K562 (cell line): ENCODE data around the gene CHM. TPM values are rescaled to one million over a fixed set of nuclear protein-coding genes. Genes with fewer than 3 reads are reported as not detected.

Source experiments
- ATAC-seq: fragments of 200-7000 bp; cut with Tn5 transposase; 3 replicates; pipeline ENCODE4 v1.9.1; 2020; ENCODE audit warnings: moderate library complexity
- BruUV-seq: library from RNA; stranded (reverse); fragments of 400-500 nt; replicated peaks from 2 replicates; lab custom pipeline; 2021; lab: Mats Ljungman, UMichigan
- CTCF ChIA-PET: fragments of 300-600 bp; formaldehyde crosslinking; extraction: SDS; loops from one replicate; lab custom pipeline; 2021; ENCODE audit warnings: low intra/inter-chr PET ratio; lab: Yijun Ruan, JAX
- POLR2A ChIA-PET: fragments of 300-600, 350-650 bp; sonication (Branson Sonifier 250); formaldehyde crosslinking; extraction: SDS; loops from one replicate; lab custom pipeline; 2021; ENCODE audit warnings: antibody characterized with exemption, inconsistent platforms; lab: Yijun Ruan, JAX
- DNase-seq, 4 experiments: peaks; one replicate each; pipeline versions ENCODE4 v3.0.0 to v3.0.0-alpha.2; 2011 to 2018; ENCODE audit warnings: low spot score in 3 of 4, mixed read lengths in 3 of 4; ENCODE audit errors: extremely low read depth in 1 of 4
- FAIRE-seq: peaks from 2 replicates; lab custom pipeline; 2011; peaks lifted over from hg19 to GRCh38; lab: Jason Lieb, UNC
- H2AFZ ChIP-seq: 2 replicates; pipeline ENCODE4 v1.6.0; 2011; ENCODE audit warnings: low read depth, low read length, control low read depth, inconsistent platforms
- H3K27ac ChIP-seq: fragments of 200-600 bp; 3 replicates; pipeline ENCODE4 v1.8.0; 2011; ENCODE audit warnings: low read depth, mild to moderate bottlenecking, control low read depth, inconsistent platforms, low read length, moderate library complexity, mixed read lengths; ENCODE audit errors: extremely low read depth
- H3K27me3 ChIP-seq, 2 experiments: fragments of 300-600 bp in 1 of 2; 2 replicates in 1 of 2; 3 replicates in 1 of 2; pipeline versions ENCODE4 v1.6.0 to v1.8.0; 2011; ENCODE audit warnings: inconsistent platforms in 2 of 2, low read length in 2 of 2, mild to moderate bottlenecking in 1 of 2, mixed read lengths in 1 of 2, moderate library complexity in 1 of 2; ENCODE audit not compliant: control insufficient read depth in 2 of 2, insufficient read depth in 2 of 2
- H3K36me3 ChIP-seq: fragments of 300-600 bp; 3 replicates; pipeline ENCODE4 v1.8.0; 2011; ENCODE audit warnings: mild to moderate bottlenecking, low read length, inconsistent platforms; ENCODE audit not compliant: control insufficient read depth, insufficient read depth
- H3K4me1 ChIP-seq, 2 experiments: fragments of 200-600 bp in 1 of 2; replicated peaks in 1 of 2; 2 replicates in 1 of 2; 3 replicates in 1 of 2; pipeline versions ENCODE4 v1.5.1 to v1.8.0; 2011; ENCODE audit warnings: inconsistent platforms in 2 of 2, low read length in 2 of 2, mild to moderate bottlenecking in 1 of 2, mixed read lengths in 1 of 2, moderate library complexity in 1 of 2; ENCODE audit not compliant: control insufficient read depth in 2 of 2, insufficient read depth in 2 of 2
- H3K4me2 ChIP-seq: 2 replicates; pipeline ENCODE4 v1.6.1; 2011; ENCODE audit warnings: low read length, control low read depth, inconsistent platforms, mixed read lengths; ENCODE audit not compliant: insufficient read depth
- H3K4me3 ChIP-seq: fragments of 200-600 bp; sonication (generic), shearing (Covaris generic); 2 replicates; pipeline ENCODE4 v1.5.1; 2016; ENCODE audit warnings: control low read depth, inconsistent platforms
- H3K79me2 ChIP-seq: fragments of 200-600 bp; 3 replicates; pipeline ENCODE4 v1.8.0; 2011; ENCODE audit warnings: low read length, inconsistent platforms; ENCODE audit not compliant: control insufficient read depth, insufficient read depth
- H3K9ac ChIP-seq, 2 experiments: 2 replicates each; pipeline versions ENCODE4 v1.6.0 to v1.6.1; 2011; ENCODE audit warnings: low read depth in 2 of 2, low read length in 2 of 2, control low read depth in 1 of 2, inconsistent platforms in 1 of 2, mild to moderate bottlenecking in 1 of 2, mixed read lengths in 1 of 2; ENCODE audit not compliant: insufficient read depth in 1 of 2
- H3K9me1 ChIP-seq: one replicate; pipeline ENCODE4 v1.6.0; 2011; ENCODE audit warnings: inconsistent platforms, mild to moderate bottlenecking, low read length, moderate library complexity; ENCODE audit not compliant: control insufficient read depth, insufficient read depth
- H3K9me3 ChIP-seq: replicated peaks from 2 replicates; pipeline ENCODE4 v1.5.1; 2011; ENCODE audit warnings: low read depth, low read length, inconsistent platforms; ENCODE audit not compliant: control insufficient read depth, insufficient read depth
- H4K20me1 ChIP-seq: replicated peaks from 2 replicates; pipeline ENCODE4 v1.6.1; 2011; ENCODE audit warnings: low read length, inconsistent platforms, mixed read lengths; ENCODE audit not compliant: control insufficient read depth, insufficient read depth
- E2F5 ChIP-seq: sonication (generic); formaldehyde crosslinking; IDR thresholded peaks from 2 replicates; pipeline ENCODE4 v1.8.0; 2022; ENCODE audit warnings: mild to moderate bottlenecking, missing genetic modification reagents
- FOXP4 ChIP-seq: sonication (generic); formaldehyde crosslinking; IDR thresholded peaks from 2 replicates; pipeline ENCODE4 v1.8.0; 2022; ENCODE audit warnings: mild to moderate bottlenecking, missing genetic modification reagents, borderline replicate concordance
- GTF2B ChIP-seq: IDR thresholded peaks from 2 replicates; pipeline ENCODE4 v1.6.1; 2011; ENCODE audit not compliant: insufficient read length; ENCODE audit errors: extremely low read depth
- HMG20A ChIP-seq: fragments of 450-650 bp; formaldehyde crosslinking; conservative IDR thresholded peaks from 2 replicates; pipeline ENCODE4 v1.4.0; 2020; ENCODE audit warnings: mild to moderate bottlenecking, mixed read lengths
- HNRNPK ChIP-seq: fragments of 200-400 bp; formaldehyde crosslinking; IDR thresholded peaks from one replicate; pipeline ENCODE4 v1.6.1; 2018; ENCODE audit warnings: mild to moderate bottlenecking, low read depth, low read length; ENCODE audit not compliant: poor library complexity, severe bottlenecking
- L3MBTL2 ChIP-seq: fragments of 450-650 bp; IDR thresholded peaks from 2 replicates; pipeline ENCODE4 v1.6.1; 2016; ENCODE audit warnings: mild to moderate bottlenecking, moderate library complexity
- PATZ1 ChIP-seq: fragments of 250-450 bp; sonication (Bioruptor Pico); IDR thresholded peaks from 2 replicates; pipeline ENCODE4 v1.5.0; 2020; ENCODE audit warnings: mild to moderate bottlenecking, borderline replicate concordance
- PHF21A ChIP-seq: fragments of 450-650 bp; IDR thresholded peaks from 2 replicates; pipeline ENCODE4 v1.6.1; 2017; ENCODE audit warnings: low read depth, borderline replicate concordance
- POLR2AphosphoS5 ChIP-seq: IDR thresholded peaks from 2 replicates; pipeline ENCODE4 v1.6.1; 2011; ENCODE audit warnings: mild to moderate bottlenecking, low read depth, low read length, moderate library complexity; ENCODE audit not compliant: control insufficient read depth, insufficient read depth
- SPI1 ChIP-seq: IDR thresholded peaks from 2 replicates; pipeline ENCODE4 v1.6.1; 2011; ENCODE audit warnings: low read depth, low read length, control low read depth, borderline replicate concordance
- SRSF3 ChIP-seq: fragments of 200-400 bp; formaldehyde crosslinking; IDR thresholded peaks from 2 replicates; pipeline ENCODE4 v1.6.1; 2016; ENCODE audit warnings: mild to moderate bottlenecking, low read length, moderate library complexity; ENCODE audit not compliant: insufficient read depth
- TRIM28 ChIP-seq: fragments of 450-650 bp; IDR thresholded peaks from 2 replicates; pipeline ENCODE4 v1.6.1; 2017
- ZBTB9 ChIP-seq: fragments of 450-650 bp; formaldehyde crosslinking; IDR thresholded peaks from 2 replicates; pipeline ENCODE4 v1.4.0; 2020; ENCODE audit warnings: mild to moderate bottlenecking, moderate library complexity
- ZC3H8 ChIP-seq: fragments of 450-650 bp; IDR thresholded peaks from 2 replicates; pipeline ENCODE4 v1.6.1; 2017
- ZNF282 ChIP-seq: sonication (generic); formaldehyde crosslinking; IDR thresholded peaks from 2 replicates; pipeline ENCODE4 v1.8.1; 2023; ENCODE audit warnings: missing genetic modification reagents
- ZNF41 ChIP-seq: fragments of 250-450 bp; sonication (Bioruptor Pico); conservative IDR thresholded peaks from 2 replicates; pipeline ENCODE4 v1.4.0; 2020; ENCODE audit warnings: mild to moderate bottlenecking
- WGBS: fragments of 100-300 bp; shearing (Covaris generic); methylation state at CpG from one replicate; pipeline ENCODE4 v1.1.6; 2016; ENCODE audit warnings: low coverage, mixed read lengths; ENCODE audit not compliant: insufficient coverage; ENCODE audit errors: missing lambda C conversion rate; 5-methylcytosine and 5-hydroxymethylcytosine counted together
- in situ Hi-C: fragments of 300-500 bp; cut with MboI; formaldehyde crosslinking; loops from 4 replicates; pipeline ENCODE4 v1.15.0; 2018; ENCODE audit warnings: inconsistent platforms, mixed read lengths
- intact Hi-C: fragments of 100-400 bp; cut with micrococcal nuclease; formaldehyde crosslinking; loops from 2 replicates; pipeline ENCODE4 v1.14.2; 2022
- polyA plus RNA-seq, 8 experiments: library from polyadenylated mRNA; depleted of rRNA in 4 of 8; stranded (reverse) in 5 of 8; unstranded in 3 of 8; fragments of >200 nt; fragmentation: Nextera tagmentation in 2 of 8; fragmentation: Illumina TruSeq in 1 of 8; extraction: Ambion mirVana in 2 of 8; extraction: Trizol in 1 of 8; gene quantifications; 2 replicates each; pipeline versions ENCODE4 v1.2.1 to v1.2.3, GENCODE V29; 2011 to 2014; ENCODE audit warnings: inconsistent platforms in 1 of 8, missing spikeins in 1 of 8
- total RNA-seq, 7 experiments: library from RNA; depleted of rRNA in 6 of 7; stranded (reverse); fragments of >200 nt in 6 of 7; fragmentation: Illumina TruSeq in 2 of 7; extraction: Trizol in 2 of 7; gene quantifications; 2 replicates each; pipeline versions ENCODE4 v1.2.1 to v1.2.3, GENCODE V29; 2011 to 2021; ENCODE audit warnings: low replicate concordance in 1 of 7

Gene CHM
- total and polyA plus RNA-seq, 9 of the 15 experiments (the other 6 are each of a cell fraction or from before 2014, with no cell fraction given), result 2.2 to 9.0 (median 4.6) TPM

GRCh38 chrX:85914431-85914830 is 132.9 kb downstream of the CHM start:
- Histone ChIP-seq H3K4me1 (no peaks in the 10 kb centered on the region), H3K9me1 (no peaks in the 10 kb centered on the region), H3K27ac (no peak overlapping the region), H2AFZ (no peak overlapping the region), H3K79me2 (no peaks in the 10 kb centered on the region), H3K4me3 (no peak overlapping the region), H3K27me3 (no peaks in the 10 kb centered on the region), H3K9me3 (no peaks in the 10 kb centered on the region), H3K36me3 (no peaks in the 10 kb centered on the region), H3K4me2 (no peak overlapping the region), H4K20me1 (no peaks in the 10 kb centered on the region), H3K9ac (no peak overlapping the region)
- in situ Hi-C loops, result no loop called here
- ChIA-PET POLR2A (no interaction called here), CTCF (no interaction called here)
- FAIRE-seq, result no peak
- WGBS, result 35% methylated on average over 3 of the region's 6 CpGs
- intact Hi-C loops, result no loop called here
- no TSS peak for BruUV-seq
- ATAC-seq, result no peak
- no peak for DNase-seq
- TF ChIP-seq TRIM28 (no peak), PATZ1 (no peak), GTF2B (no peak), SRSF3 (no peak), FOXP4 (CRISPR knock-in tag) (no peak), ZBTB9 (CRISPR knock-in tag) (no peak), POLR2AphosphoS5 (no peak), HNRNPK (no peak), E2F5 (CRISPR knock-in tag) (no peak), ZC3H8 (no peak), HMG20A (CRISPR knock-in tag) (no peak), L3MBTL2 (no peak), PHF21A (no peak), ZNF282 (no peak), ZNF41 (no peak), SPI1 (no peak)
